SIG-M5 treated with dmso at 0.1 percent for 504 hours (cell line): ENCODE data around the gene NKX3-2.

Experiments
- DNase-seq: peaks from one replicate; lab custom pipeline; 2025; ENCODE audit not compliant: unreplicated experiment; lab: John Stamatoyannopoulos, UW

NKX3-2 gene

GRCh38 chr4:13534344-13535063 lies 9.8 kb downstream of the NKX3-2 start:
- DNase-seq: no peak

DNA sequence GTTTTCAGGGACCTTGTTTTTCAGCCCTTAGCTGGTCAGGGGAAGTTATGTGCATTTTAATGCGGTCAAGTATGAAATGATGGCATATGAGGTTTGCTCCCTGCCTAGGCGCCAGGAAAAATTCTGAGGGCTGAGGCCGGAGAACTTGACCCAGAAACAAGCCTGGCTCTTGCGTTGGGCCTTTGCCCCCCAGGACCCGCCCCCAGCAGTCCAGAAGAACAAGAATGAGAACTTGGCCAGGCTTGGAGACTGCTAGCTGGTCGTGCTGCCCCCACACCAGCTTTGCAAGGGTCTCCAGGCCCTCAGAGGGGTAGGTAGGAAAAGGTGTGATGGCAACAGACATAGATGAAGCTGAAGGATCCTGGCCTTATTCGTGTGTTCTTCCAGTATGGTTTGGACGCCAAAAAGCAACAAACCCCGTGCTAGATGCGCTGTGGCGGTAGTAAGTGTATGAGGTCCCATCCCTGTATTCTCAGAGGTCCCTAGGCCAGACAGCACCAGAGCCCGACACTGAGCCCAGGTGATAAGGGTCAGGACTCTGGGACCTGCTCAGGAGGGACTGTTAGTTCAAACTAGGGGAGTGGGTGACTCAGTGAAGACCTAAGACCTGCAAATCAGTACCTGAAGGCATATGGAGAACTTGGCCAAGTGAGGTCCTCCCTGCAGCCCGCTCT lies 10.5 kb downstream of the NKX3-2 start:
- DNase-seq: no peak

- DNase-seq: no peak
These were observed 12.7 kb downstream of the NKX3-2 start for GRCh38 chr4:13531625-13531998.

GRCh38 chr4:13530823-13531624 lies 13.3 kb downstream of the NKX3-2 start:
- DNase-seq: no peak

GRCh38 chr4:13529128-13529919 lies 15.0 kb downstream of the NKX3-2 start:
- no peak for DNase-seq

GRCh38 chr4:13528821-13529127 lies 15.5 kb downstream of the NKX3-2 start:
- no peak for DNase-seq

DNA sequence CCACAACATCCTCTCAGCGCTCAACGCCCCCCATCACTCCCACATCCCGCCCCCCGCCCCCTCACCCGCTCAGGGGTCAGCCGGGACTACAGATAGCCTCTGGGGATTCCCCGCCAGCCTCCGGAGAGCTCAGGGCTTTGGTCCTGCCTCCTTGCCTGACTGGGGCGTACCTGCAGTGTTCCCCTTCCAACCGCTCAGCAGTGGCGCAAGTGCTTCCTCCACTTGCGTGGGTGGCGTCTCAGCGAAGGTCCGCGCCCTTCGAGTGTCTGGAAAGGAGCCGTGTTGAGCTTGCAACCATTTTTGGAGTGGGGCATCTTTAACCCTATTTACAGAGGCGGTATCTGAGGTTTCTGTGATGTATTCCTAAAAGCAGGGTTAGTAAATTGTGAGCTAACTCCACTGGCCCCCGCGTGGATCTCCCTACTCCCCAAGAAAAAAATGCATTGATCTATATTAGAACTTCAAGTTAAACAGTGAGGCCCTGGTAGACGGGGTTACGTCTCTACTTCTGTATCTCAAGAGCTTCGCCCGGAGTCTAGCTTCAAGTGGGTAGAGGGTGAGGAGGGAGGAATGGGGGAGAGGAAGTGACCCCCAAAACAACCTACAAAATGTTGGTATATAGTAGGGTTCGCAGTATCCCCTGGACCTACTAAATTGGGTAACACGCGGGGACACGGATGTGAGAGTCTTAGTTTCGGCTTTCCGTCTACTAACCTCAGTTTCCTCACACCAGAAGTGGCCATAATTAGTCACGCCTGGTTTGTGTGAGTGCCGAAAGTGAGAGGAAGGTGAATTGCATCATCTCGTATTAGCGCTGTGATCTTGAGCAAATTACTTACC lies 16.1 kb downstream of the NKX3-2 start:
- peak; percentile 76 for DNase-seq

GRCh38 chr4:13527192-13527980 lies 16.9 kb downstream of the NKX3-2 start:
- DNase-seq: no peak

GRCh38 chr4:13526658-13527057 lies 17.6 kb downstream of the NKX3-2 start:
- DNase-seq: no peak

- no peak for DNase-seq
These were observed 18.6 kb downstream of the NKX3-2 start for GRCh38 chr4:13525606-13526281.

DNA sequence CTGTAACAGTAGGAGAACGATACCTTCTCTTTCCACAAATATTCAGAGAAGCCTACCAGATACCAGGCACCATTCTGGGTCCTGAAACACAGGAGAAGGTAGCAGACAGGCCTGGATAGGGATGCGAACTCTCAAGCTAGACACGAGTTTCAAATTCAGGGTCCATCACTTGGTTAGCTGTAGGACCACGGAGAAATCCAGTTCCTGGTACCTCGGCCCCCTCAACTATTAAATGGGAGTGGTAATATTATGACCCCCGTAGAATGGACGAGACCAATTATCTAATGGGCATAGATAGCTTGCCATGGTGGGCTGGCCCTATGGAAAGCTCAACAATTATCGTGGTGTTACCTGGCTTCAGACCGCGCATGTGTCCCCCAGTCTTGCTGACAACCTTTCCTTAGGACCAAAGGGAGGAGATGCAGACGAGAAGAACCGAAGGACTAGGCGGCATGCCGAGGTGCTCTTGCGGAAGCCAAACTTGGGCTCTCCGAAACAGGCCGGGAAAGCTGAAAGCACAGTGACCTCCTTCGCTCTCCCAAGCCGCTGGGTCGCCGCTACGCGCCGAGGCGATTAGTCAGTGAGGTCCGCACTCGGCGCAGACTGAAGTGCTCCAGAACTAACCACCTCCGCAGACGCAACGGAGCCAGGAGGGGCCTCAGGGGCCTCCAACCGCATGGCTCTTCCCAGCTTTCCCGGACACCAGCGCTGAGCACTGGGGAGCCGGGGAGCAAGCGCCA lies 19.6 kb downstream of the NKX3-2 start:
- no peak for DNase-seq

DNA sequence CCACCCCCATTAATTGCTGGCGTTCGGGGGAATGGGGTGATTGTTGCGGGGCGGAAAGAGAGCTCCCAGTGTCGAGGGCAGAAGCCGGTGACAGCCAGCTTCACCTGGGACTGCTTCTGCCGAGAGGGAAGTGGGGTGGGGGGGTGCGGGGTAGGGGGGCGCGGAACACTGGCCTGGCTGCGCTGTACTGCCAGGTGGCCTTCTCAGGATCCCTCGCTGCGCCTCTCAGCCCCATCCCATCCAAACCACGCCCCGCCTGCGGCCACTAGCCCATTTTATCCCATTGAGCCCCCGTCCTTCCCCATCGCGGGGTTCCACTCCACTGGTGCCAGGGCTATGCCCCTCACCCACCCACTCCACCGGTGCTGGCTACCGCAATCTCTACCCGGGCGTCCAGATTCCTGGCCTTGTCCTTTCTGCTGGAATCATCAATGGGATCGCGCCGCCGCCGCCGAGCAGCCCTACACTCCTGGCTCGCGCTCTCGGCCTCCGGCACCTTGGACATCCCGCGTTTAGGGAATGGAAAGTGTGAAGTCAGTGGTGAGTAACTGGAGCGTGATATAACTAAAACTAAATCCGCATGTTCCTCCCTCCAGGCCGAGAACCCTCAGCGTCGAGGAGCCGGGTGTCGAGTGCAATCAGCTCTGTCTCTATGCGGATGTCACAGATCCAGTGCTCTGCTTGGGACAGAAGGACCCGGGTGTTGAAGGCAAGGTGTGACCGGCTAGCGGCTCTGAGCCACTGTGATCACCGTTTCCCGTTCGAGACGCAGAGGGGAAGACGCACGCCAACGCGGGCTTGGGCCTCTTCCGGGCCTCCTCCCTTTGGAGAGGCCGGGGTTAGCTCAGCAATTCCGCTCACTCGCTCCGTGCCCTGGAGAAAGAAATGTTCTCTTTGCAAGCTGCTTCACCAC lies 20.5 kb downstream of the NKX3-2 start:
- DNase-seq: no peak

DNA sequence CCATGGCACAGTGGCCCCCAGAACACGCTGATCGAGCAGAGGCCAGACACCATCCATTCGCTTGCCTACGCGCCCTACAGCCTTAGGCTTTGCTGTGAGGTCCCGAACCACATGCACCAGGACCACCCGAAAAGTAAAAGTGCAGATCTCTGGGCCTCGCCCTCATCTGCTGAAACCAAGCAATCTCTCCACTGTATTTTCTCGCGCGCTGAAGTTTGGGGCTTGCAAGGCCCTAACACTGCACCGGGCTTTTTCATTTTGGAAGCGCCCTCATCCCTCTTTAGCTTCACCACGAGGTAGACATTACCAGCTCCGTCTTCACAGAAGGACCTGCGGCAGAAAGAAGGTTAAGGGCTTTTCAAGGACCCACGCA lies 21.2 kb downstream of the NKX3-2 start:
- no peak for DNase-seq

DNA sequence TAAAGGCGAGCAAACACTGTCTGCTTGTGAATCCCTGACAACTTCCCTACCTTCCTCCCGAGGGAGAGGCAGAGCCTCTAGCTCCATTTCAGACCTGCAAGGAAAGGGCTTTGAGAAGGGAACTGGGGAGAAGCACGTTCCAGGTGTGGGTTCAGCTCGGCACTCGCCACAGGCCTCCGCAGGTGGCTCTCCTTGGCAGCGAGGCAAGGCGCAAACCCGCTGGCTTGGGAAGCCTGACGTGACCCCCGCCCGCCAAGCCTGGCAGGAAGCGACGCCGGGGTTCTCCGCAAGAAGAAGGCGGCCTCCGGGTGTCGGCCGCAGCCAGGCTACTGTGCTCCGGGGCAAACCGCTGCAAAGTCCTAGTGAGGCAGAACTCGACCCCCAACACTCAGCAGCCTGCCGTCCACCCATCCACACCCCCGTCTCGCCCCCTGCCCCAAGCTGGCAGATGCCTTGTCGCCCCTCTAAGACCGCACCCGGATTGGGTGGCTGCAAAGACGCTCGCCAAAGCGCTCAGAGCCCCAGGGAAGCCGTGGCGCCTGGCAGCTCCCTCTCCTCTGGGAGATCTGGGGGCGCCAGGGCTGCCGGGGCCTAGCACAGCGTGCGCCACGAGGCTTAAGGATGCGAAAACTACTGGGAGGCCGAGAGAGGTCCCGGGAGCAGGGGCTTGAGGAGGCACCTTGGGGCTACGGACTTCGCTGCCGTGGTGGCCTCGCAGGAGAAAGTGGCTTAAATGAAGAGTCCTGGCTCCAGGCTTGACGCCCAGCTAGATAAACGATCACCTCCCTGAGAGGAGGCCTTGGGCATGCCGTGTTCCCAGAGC lies 21.8 kb downstream of the NKX3-2 start:
- DNase-seq: no peak

GRCh38 chr4:13521047-13521446 lies 23.3 kb downstream of the NKX3-2 start:
- no peak for DNase-seq

- no peak for DNase-seq
These were observed 27.9 kb downstream of the NKX3-2 start for GRCh38 chr4:13516315-13516860.
